ENCODE data around the gene OGFOD3.

DNA sequence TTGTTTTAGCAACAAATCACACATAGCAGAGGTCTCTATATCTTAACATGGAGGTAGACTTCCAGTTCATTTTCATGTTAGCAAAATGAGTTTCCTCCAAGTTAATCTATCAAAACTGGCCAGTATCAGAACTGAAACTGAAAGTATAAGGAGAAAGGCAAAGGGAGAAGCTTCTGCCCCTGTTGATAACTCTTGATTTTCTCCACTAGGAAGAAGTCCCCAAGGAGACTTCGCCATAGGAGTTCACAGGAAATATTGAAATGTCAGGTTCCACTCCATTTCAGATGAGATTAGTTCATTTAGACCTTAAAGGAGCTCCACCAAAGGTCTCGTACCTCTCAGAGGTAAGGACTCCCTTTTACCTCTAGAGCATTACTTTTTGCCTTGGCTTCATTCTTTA is 1.2 kb upstream of the OGFOD3 start:
- TF ChIP-seq POLR2A (IDR thresholded peaks at IDR 0.05; ENCODE audit: borderline replicate concordance, extremely low read depth, insufficient read depth, insufficient read length) (no peak), EZH2 (IDR thresholded peaks at IDR 0.05) (no peak), EGR1 (IDR thresholded peaks at IDR 0.05; ENCODE audit: low read depth) (no peak)

Measured in HCT116 (cell line).